SK-N-MC (cell line): ENCODE measurements around the gene HMOX1.

Source experiments
- EZH2 ChIP-seq: fragments of 200-600 bp; sonication (generic); IDR thresholded peaks from one replicate; pipeline ENCODE4 v1.6.1; 2017; ENCODE audit warnings: antibody characterized with exemption
- POLR2AphosphoS5 ChIP-seq: IDR thresholded peaks from 2 replicates; pipeline ENCODE4 v1.6.1; 2012; ENCODE audit warnings: mild to moderate bottlenecking, low read depth, low read length, borderline replicate concordance

- no peak for TF ChIP-seq POLR2AphosphoS5
- TF ChIP-seq EZH2: no peak
These were observed 19.8 kb upstream of the HMOX1 start for GRCh38 chr22:35361001-35361558.
